K562 (cell line): ENCODE measurements around the gene CLCF1. TPM values are rescaled to one million over a fixed set of nuclear protein-coding genes. Genes with fewer than 3 reads are reported as not detected.

Experiments used
- ATAC-seq: fragments of 200-7000 bp; cut with Tn5 transposase; 3 replicates; pipeline ENCODE4 v1.9.1; 2020; ENCODE audit warnings: moderate library complexity
- BruUV-seq: library from RNA; stranded (reverse); fragments of 400-500 nt; replicated peaks from 2 replicates; lab custom pipeline; 2021; lab: Mats Ljungman, UMichigan
- CTCF ChIA-PET: fragments of 300-600 bp; formaldehyde crosslinking; extraction: SDS; loops from one replicate; lab custom pipeline; 2021; ENCODE audit warnings: low intra/inter-chr PET ratio; lab: Yijun Ruan, JAX
- POLR2A ChIA-PET: fragments of 300-600, 350-650 bp; sonication (Branson Sonifier 250); formaldehyde crosslinking; extraction: SDS; loops from one replicate; lab custom pipeline; 2021; ENCODE audit warnings: antibody characterized with exemption, inconsistent platforms; lab: Yijun Ruan, JAX
- DNase-seq, 4 experiments: peaks; one replicate each; pipeline versions ENCODE4 v3.0.0 to v3.0.0-alpha.2; 2011 to 2018; ENCODE audit warnings: low spot score in 3 of 4, mixed read lengths in 3 of 4; ENCODE audit errors: extremely low read depth in 1 of 4
- FAIRE-seq: peaks from 2 replicates; lab custom pipeline; 2011; peaks lifted over from hg19 to GRCh38; lab: Jason Lieb, UNC
- H2AFZ ChIP-seq: 2 replicates; pipeline ENCODE4 v1.6.0; 2011; ENCODE audit warnings: low read depth, low read length, control low read depth, inconsistent platforms
- H3K27ac ChIP-seq: fragments of 200-600 bp; 3 replicates; pipeline ENCODE4 v1.8.0; 2011; ENCODE audit warnings: low read depth, mild to moderate bottlenecking, control low read depth, inconsistent platforms, low read length, moderate library complexity, mixed read lengths; ENCODE audit errors: extremely low read depth
- H3K27me3 ChIP-seq, 2 experiments: fragments of 300-600 bp in 1 of 2; 2 replicates in 1 of 2; 3 replicates in 1 of 2; pipeline versions ENCODE4 v1.6.0 to v1.8.0; 2011; ENCODE audit warnings: inconsistent platforms in 2 of 2, low read length in 2 of 2, mild to moderate bottlenecking in 1 of 2, mixed read lengths in 1 of 2, moderate library complexity in 1 of 2; ENCODE audit not compliant: control insufficient read depth in 2 of 2, insufficient read depth in 2 of 2
- H3K36me3 ChIP-seq: fragments of 300-600 bp; 3 replicates; pipeline ENCODE4 v1.8.0; 2011; ENCODE audit warnings: mild to moderate bottlenecking, low read length, inconsistent platforms; ENCODE audit not compliant: control insufficient read depth, insufficient read depth
- H3K4me1 ChIP-seq, 2 experiments: fragments of 200-600 bp in 1 of 2; replicated peaks in 1 of 2; 2 replicates in 1 of 2; 3 replicates in 1 of 2; pipeline versions ENCODE4 v1.5.1 to v1.8.0; 2011; ENCODE audit warnings: inconsistent platforms in 2 of 2, low read length in 2 of 2, mild to moderate bottlenecking in 1 of 2, mixed read lengths in 1 of 2, moderate library complexity in 1 of 2; ENCODE audit not compliant: control insufficient read depth in 2 of 2, insufficient read depth in 2 of 2
- H3K4me2 ChIP-seq: 2 replicates; pipeline ENCODE4 v1.6.1; 2011; ENCODE audit warnings: low read length, control low read depth, inconsistent platforms, mixed read lengths; ENCODE audit not compliant: insufficient read depth
- H3K4me3 ChIP-seq: fragments of 200-600 bp; sonication (generic), shearing (Covaris generic); 2 replicates; pipeline ENCODE4 v1.5.1; 2016; ENCODE audit warnings: control low read depth, inconsistent platforms
- H3K79me2 ChIP-seq: fragments of 200-600 bp; 3 replicates; pipeline ENCODE4 v1.8.0; 2011; ENCODE audit warnings: low read length, inconsistent platforms; ENCODE audit not compliant: control insufficient read depth, insufficient read depth
- H3K9ac ChIP-seq, 2 experiments: 2 replicates each; pipeline versions ENCODE4 v1.6.0 to v1.6.1; 2011; ENCODE audit warnings: low read depth in 2 of 2, low read length in 2 of 2, control low read depth in 1 of 2, inconsistent platforms in 1 of 2, mild to moderate bottlenecking in 1 of 2, mixed read lengths in 1 of 2; ENCODE audit not compliant: insufficient read depth in 1 of 2
- H3K9me1 ChIP-seq: one replicate; pipeline ENCODE4 v1.6.0; 2011; ENCODE audit warnings: inconsistent platforms, mild to moderate bottlenecking, low read length, moderate library complexity; ENCODE audit not compliant: control insufficient read depth, insufficient read depth
- H3K9me3 ChIP-seq: replicated peaks from 2 replicates; pipeline ENCODE4 v1.5.1; 2011; ENCODE audit warnings: low read depth, low read length, inconsistent platforms; ENCODE audit not compliant: control insufficient read depth, insufficient read depth
- H4K20me1 ChIP-seq: replicated peaks from 2 replicates; pipeline ENCODE4 v1.6.1; 2011; ENCODE audit warnings: low read length, inconsistent platforms, mixed read lengths; ENCODE audit not compliant: control insufficient read depth, insufficient read depth
- HDAC1 ChIP-seq, 2 experiments: fragments of 450-650 bp; IDR thresholded peaks; 2 replicates each; pipeline ENCODE4 v1.6.1; 2016 to 2017; ENCODE audit warnings: inconsistent platforms in 1 of 2, mild to moderate bottlenecking in 1 of 2, moderate library complexity in 1 of 2
- HMGN3 ChIP-seq: IDR thresholded peaks from 2 replicates; pipeline ENCODE4 v1.6.1; 2011; ENCODE audit warnings: borderline replicate concordance, low read depth, mild to moderate bottlenecking, mixed read lengths, low read length; ENCODE audit not compliant: insufficient read length; ENCODE audit errors: extremely low read depth
- HOXB6 ChIP-seq: fragments of 250-450 bp; sonication (Bioruptor Pico); IDR thresholded peaks from 2 replicates; pipeline ENCODE4 v1.5.1; 2022; ENCODE audit warnings: mild to moderate bottlenecking, borderline replicate concordance
- JUND ChIP-seq, 2 experiments: IDR thresholded peaks; 2 replicates in 1 of 2; 3 replicates in 1 of 2; pipeline ENCODE4 v1.6.1; 2011; ENCODE audit warnings: borderline replicate concordance in 2 of 2, low read depth in 2 of 2, low read length in 2 of 2, improper control_type of control experiment in 1 of 2, missing biosample characterization in 1 of 2, missing genetic modification characterization in 1 of 2, missing genetic modification reagents in 1 of 2
- KDM5B ChIP-seq: fragments of 200-600 bp; sonication (generic); IDR thresholded peaks from 2 replicates; pipeline ENCODE4 v1.6.1; 2012; ENCODE audit warnings: low read depth, mild to moderate bottlenecking, moderate library complexity, low read length, control low read depth, inconsistent platforms; ENCODE audit not compliant: insufficient replicate concordance
- REST ChIP-seq, 2 experiments: fragments of 450-650 bp; formaldehyde crosslinking in 1 of 2; IDR thresholded peaks; 2 replicates each; pipeline versions ENCODE4 v1.4.0 to v1.6.1; 2014 to 2020; ENCODE audit warnings: mild to moderate bottlenecking in 2 of 2, borderline replicate concordance in 1 of 2, low read depth in 1 of 2
- RNF2 ChIP-seq: sonication (generic); IDR thresholded peaks from 2 replicates; pipeline ENCODE4 v1.6.1; 2016
- SMAD3 ChIP-seq: fragments of 450-650 bp; formaldehyde crosslinking; conservative IDR thresholded peaks from 2 replicates; pipeline ENCODE4 v1.4.0; 2020; ENCODE audit warnings: mild to moderate bottlenecking
- SMARCC2 ChIP-seq: fragments of 450-650 bp; IDR thresholded peaks from 2 replicates; pipeline ENCODE4 v1.6.1; 2017; ENCODE audit warnings: antibody characterized with exemption, moderate library complexity, mild to moderate bottlenecking, low read depth
- ZNF175 ChIP-seq: fragments of 200-800 bp; sonication (Bioruptor generic); IDR thresholded peaks from 2 replicates; pipeline ENCODE4 v1.6.1; 2016; ENCODE audit warnings: low read depth, mild to moderate bottlenecking, missing genetic modification characterization, missing compliant biosample characterization
- WGBS: fragments of 100-300 bp; shearing (Covaris generic); methylation state at CpG from one replicate; pipeline ENCODE4 v1.1.6; 2016; ENCODE audit warnings: low coverage, mixed read lengths; ENCODE audit not compliant: insufficient coverage; ENCODE audit errors: missing lambda C conversion rate; 5-methylcytosine and 5-hydroxymethylcytosine counted together
- in situ Hi-C: fragments of 300-500 bp; cut with MboI; formaldehyde crosslinking; loops from 4 replicates; pipeline ENCODE4 v1.15.0; 2018; ENCODE audit warnings: inconsistent platforms, mixed read lengths
- intact Hi-C: fragments of 100-400 bp; cut with micrococcal nuclease; formaldehyde crosslinking; loops from 2 replicates; pipeline ENCODE4 v1.14.2; 2022
- polyA plus RNA-seq, 8 experiments: library from polyadenylated mRNA; depleted of rRNA in 4 of 8; stranded (reverse) in 5 of 8; unstranded in 3 of 8; fragments of >200 nt; fragmentation: Nextera tagmentation in 2 of 8; fragmentation: Illumina TruSeq in 1 of 8; extraction: Ambion mirVana in 2 of 8; extraction: Trizol in 1 of 8; gene quantifications; 2 replicates each; pipeline versions ENCODE4 v1.2.1 to v1.2.3, GENCODE V29; 2011 to 2014; ENCODE audit warnings: inconsistent platforms in 1 of 8, missing spikeins in 1 of 8
- total RNA-seq, 7 experiments: library from RNA; depleted of rRNA in 6 of 7; stranded (reverse); fragments of >200 nt in 6 of 7; fragmentation: Illumina TruSeq in 2 of 7; extraction: Trizol in 2 of 7; gene quantifications; 2 replicates each; pipeline versions ENCODE4 v1.2.1 to v1.2.3, GENCODE V29; 2011 to 2021; ENCODE audit warnings: low replicate concordance in 1 of 7

Gene CLCF1
- total and polyA plus RNA-seq, 9 of the 15 experiments (the other 6 are each of a cell fraction or from before 2014, with no cell fraction given) = 0.49 to 5.8 (median 3.0) TPM

DNA sequence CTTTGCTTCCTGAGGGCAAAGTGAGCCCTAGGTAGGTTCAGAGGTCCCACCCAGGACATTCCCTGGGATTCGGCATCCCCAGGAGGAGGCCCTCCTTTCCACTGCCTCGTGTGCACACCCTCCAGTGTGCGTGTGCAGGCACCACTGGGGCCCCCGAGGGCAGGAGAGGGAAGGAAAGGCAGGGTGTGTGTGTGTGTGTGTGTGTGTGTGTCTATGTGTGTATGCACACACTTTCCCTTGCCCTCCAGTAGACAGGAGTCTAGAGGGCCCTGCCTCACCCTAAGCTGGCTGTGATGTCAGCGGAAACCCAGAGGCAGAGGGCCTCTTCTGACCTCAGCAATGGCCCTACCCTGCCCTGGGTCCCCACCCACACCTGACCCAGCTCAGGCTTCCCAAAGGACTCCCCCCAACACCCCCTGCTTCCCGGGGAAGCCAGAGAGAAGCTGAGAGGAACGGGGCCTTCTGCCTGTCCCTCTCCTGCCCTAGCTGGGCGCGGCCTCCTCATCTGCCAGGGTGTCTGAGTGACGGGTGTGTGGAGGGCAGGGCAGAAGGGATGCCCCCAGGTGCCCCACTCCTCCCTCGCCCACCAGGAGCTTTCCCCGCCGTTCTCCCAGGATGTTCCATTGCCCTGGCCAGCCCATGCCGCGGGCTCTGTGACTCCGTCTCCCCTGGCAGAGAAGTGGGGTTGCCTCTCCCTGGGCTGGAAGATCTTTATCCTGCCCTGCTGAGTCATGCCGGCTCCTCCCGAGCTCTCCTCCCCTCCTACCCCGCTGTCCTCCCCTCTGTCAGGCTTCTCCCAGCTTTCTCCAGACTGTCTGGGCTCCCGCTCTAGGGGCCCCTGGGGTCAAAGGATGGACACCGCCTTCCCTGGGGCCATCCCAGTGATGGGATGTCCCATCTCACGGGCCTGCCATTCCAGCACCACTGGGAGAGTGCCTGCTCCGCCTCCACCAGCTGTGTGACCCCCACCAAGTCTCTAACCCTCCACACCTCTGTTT lies 6.0 kb upstream of the CLCF1 start:
- Histone ChIP-seq H3K4me1 (peaks cover 59 to 65% of the 10 kb centered on the region in 2 experiments), H3K9me3 (no peaks in the 10 kb centered on the region), H4K20me1 (no peaks in the 10 kb centered on the region), H3K79me2 (peaks cover 3% of the 10 kb centered on the region; the same call in 1 of the 3 replicates), H3K27me3 (no peaks in the 10 kb centered on the region), H3K36me3 (no peaks in the 10 kb centered on the region), H3K9ac (peak overlapping the region; percentile 36 to 89), H3K4me3 (no peak overlapping the region), H3K9me1 (no peaks in the 10 kb centered on the region), H2AFZ (peak overlapping the region; percentile 86), H3K4me2 (peak overlapping the region; percentile 70), H3K27ac (peak overlapping the region; percentile 47)
- in situ Hi-C loops (loop anchor here (5.0 kb wide), 1 partner anchor 117 kb away; no protein-coding TSS in a partner anchor), intact Hi-C loops (loop anchor here (5.0 kb wide), 1 partner anchor 297 kb away; no protein-coding TSS in a partner anchor)
- ChIA-PET POLR2A (interaction anchor here (0.5 to 3.1 kb wide), 5 partner anchors 8 to 259 kb away, joined by 3 to 15 read pairs (median 5); partner anchors contain the start of genes POLD4 and RAD9A), CTCF (interaction anchor here (1.3 to 1.8 kb wide), 2 partner anchors 24 to 28 kb away, joined by 5 to 6 read pairs; no protein-coding TSS in a partner anchor)
- WGBS = 28% methylated on average over 16 of the region's 23 CpGs
- no TSS peak for BruUV-seq
- peak; percentile 75 to 88 (median 85) for DNase-seq
- FAIRE-seq = peak; percentile 75
- peak; percentile 60 for ATAC-seq
- peak; percentile 91 for TF ChIP-seq JUND (IDR thresholded peaks at IDR 0.05; ENCODE audit: borderline replicate concordance, low read depth, low read length)
- peak; percentile 87; the same call in 1 of the 3 replicates for TF ChIP-seq JUND (tag; IDR thresholded peaks at IDR 0.05; ENCODE audit: borderline replicate concordance, low read depth, low read length)
- 0 out of 2 replicates have a peak, but pooled peaks have one; percentile 58 for TF ChIP-seq ZNF175
- no peak for TF ChIP-seq REST (IDR thresholded peaks at IDR 0.05; ENCODE audit: borderline replicate concordance)
- peak; percentile 31; the same call in 1 of the 2 replicates for TF ChIP-seq REST (CRISPR knock-in tag; IDR thresholded peaks at IDR 0.05; ENCODE audit: low read depth)
- TF ChIP-seq SMARCC2 = peak; percentile 52; the same call in 1 of the 2 replicates
- 0 out of 2 replicates have a peak, but pooled peaks have one; percentile 30 for TF ChIP-seq RNF2
- TF ChIP-seq HDAC1 (IDR thresholded peaks at IDR 0.05) = 0 out of 4 replicates have a peak, but pooled peaks of 1 of the 2 experiments have one; percentile 58
- peak; percentile 68; the same call in 1 of the 2 replicates for TF ChIP-seq SMAD3 (CRISPR knock-in tag)
- TF ChIP-seq HOXB6 (CRISPR knock-in tag) = no peak
- TF ChIP-seq KDM5B = no peak
- TF ChIP-seq HMGN3 = peak; percentile 52
